Naive thymus-derived CD8-positive, alpha-beta T cell (primary cell): ENCODE measurements around the gene C2orf76. TPM values are rescaled to one million over a fixed set of nuclear protein-coding genes. Genes with fewer than 3 reads are reported as not detected.

Source experiments
- ATAC-seq, 2 donors: fragments of 150-1000 bp; cut with Tn5 transposase in 1 of 2; sonication (Bioruptor Pico), chemical (Tn5 transposase) in 1 of 2; 1 replicate in 1 of 2; 2 replicates in 1 of 2; pipeline ENCODE4 v1.10.0; 2021; ENCODE audit warnings: mild to moderate bottlenecking in 2 of 2, moderate library complexity in 2 of 2
- POLR2A ChIA-PET: fragments of 350-600 bp; sonication (Branson Sonifier 250); formaldehyde crosslinking; loops from one replicate; lab custom pipeline; 2021; ENCODE audit warnings: antibody characterized with exemption; lab: Charles Lee
- DNase-seq, 10 donors: peaks; one replicate each; pipeline versions ENCODE4 v3.0.0 to v3.0.0-alpha.2; 2020 to 2022
- H3K27ac Mint-ChIP-seq, 10 donors: one replicate each; pipeline ENCODE4 v1.8.0; 2020 to 2022; ENCODE audit warnings: mild to moderate bottlenecking in 10 of 10, mixed read lengths in 10 of 10, moderate library complexity in 4 of 10, inconsistent platforms in 1 of 10
- H3K27me3 Mint-ChIP-seq, 5 donors: one replicate each; pipeline ENCODE4 v1.8.0; 2021 to 2022; ENCODE audit warnings: mixed read lengths in 5 of 5
- H3K36me3 Mint-ChIP-seq, 3 donors: one replicate each; pipeline ENCODE4 v1.8.0; 2020 to 2022; ENCODE audit warnings: mixed read lengths in 3 of 3, mild to moderate bottlenecking in 2 of 3, inconsistent platforms in 1 of 3
- H3K4me1 Mint-ChIP-seq, 4 donors: one replicate each; pipeline ENCODE4 v1.8.0; 2021 to 2022; ENCODE audit warnings: mixed read lengths in 4 of 4
- H3K4me3 Mint-ChIP-seq, 10 donors: one replicate each; pipeline ENCODE4 v1.8.0; 2020 to 2022; ENCODE audit warnings: mild to moderate bottlenecking in 10 of 10, mixed read lengths in 10 of 10, moderate library complexity in 6 of 10, inconsistent platforms in 1 of 10
- H3K9me3 Mint-ChIP-seq, 9 donors: one replicate each; pipeline ENCODE4 v1.8.0; 2020 to 2022; ENCODE audit warnings: mixed read lengths in 9 of 9, mild to moderate bottlenecking in 3 of 9, inconsistent platforms in 1 of 9, moderate library complexity in 1 of 9
- polyA plus RNA-seq, 3 donors: library from polyadenylated mRNA; unstranded; fragments of 300-500 nt; fragmentation: Illumina TruSeq; gene quantifications; one replicate each; pipeline ENCODE4 v1.2.3, GENCODE V29; 2021
- total RNA-seq, 8 experiments: library from RNA in 2 of 8; stranded (reverse) in 2 of 8; gene quantifications; one replicate each; pipeline ENCODE4 v1.2.3 and lab custom pipeline; 2021 to 2026

The C2orf76 gene
- total and polyA plus RNA-seq, 5 experiments from 2014 or later: 10.7 to 37.5 (median 16.3) TPM

GRCh38 chr2:119305497-119306195, 61.0 kb downstream of the C2orf76 start:
- H3K4me3 Mint-ChIP-seq: no peak overlapping the region
- ATAC-seq: no peak
- no peaks in the 10 kb centered on the region for H3K9me3 Mint-ChIP-seq
- H3K27me3 Mint-ChIP-seq: no peaks in the 10 kb centered on the region
- peaks cover 0 to 16% (median 7%) of the 10 kb centered on the region in 3 donors for H3K36me3 Mint-ChIP-seq
- no peak overlapping the region for H3K27ac Mint-ChIP-seq
- DNase-seq: no peak
- POLR2A ChIA-PET: no interaction called here
- H3K4me1 Mint-ChIP-seq: no peaks in the 10 kb centered on the region

DNA sequence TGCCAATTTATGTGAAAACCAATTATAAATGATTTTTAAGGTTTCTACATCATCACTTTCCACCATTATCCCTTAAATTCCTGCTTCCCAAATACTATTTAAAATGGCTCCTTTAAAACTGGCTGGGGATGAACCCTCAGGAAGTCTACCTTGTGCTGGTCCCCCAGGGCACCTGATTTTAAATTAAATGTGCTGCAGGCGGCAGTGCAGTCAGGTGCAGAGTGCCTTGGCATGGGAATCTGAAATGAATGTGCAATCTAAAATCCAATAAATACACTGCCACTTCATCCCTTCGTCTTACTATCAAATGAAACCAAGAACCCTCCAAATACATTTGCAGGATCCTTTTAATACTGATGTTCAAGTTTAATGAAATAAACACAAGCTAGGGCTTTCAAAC, 61.8 kb downstream of the C2orf76 start:
- Mint-ChIP-seq H3K9me3 (no peaks in the 10 kb centered on the region), H3K27me3 (no peaks in the 10 kb centered on the region), H3K27ac (no peak overlapping the region), H3K4me3 (no peak overlapping the region), H3K4me1 (no peaks in the 10 kb centered on the region), H3K36me3 (peaks cover 0 to 11% (median 8%) of the 10 kb centered on the region in 3 donors)
- DNase-seq (no peak), ATAC-seq (no peak)
- POLR2A ChIA-PET: no interaction called here

DNA sequence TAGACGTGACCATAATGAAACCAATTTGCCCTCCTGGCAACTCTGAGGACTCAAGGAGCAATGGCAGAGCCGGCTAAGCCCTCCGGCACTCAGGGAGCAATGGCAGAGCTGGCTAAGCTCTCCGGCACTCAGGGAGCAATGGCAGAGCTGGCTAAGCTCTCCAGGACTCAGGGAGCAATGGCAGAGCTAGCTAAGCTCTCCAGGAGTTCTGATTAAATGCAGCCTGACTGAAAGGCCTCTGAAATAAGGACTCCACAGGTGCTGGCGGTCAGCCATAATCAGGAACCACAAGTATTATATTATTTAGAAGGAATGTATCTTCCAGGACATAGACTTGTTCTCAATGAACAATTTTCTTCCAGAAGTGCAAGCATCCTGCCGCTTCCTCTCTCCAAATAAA, 65.2 kb downstream of the C2orf76 start:
- DNase-seq (no peak), ATAC-seq (no peak)
- H3K4me3 Mint-ChIP-seq: no peak overlapping the region
- POLR2A ChIA-PET: no interaction called here
- H3K9me3 Mint-ChIP-seq: no peaks in the 10 kb centered on the region
- H3K27ac Mint-ChIP-seq: no peak overlapping the region
- no peaks in the 10 kb centered on the region for H3K27me3 Mint-ChIP-seq
- peaks cover 0 to 11% (median 9%) of the 10 kb centered on the region in 3 donors for H3K36me3 Mint-ChIP-seq
- no peaks in the 10 kb centered on the region for H3K4me1 Mint-ChIP-seq

- Mint-ChIP-seq H3K9me3 (no peaks in the 10 kb centered on the region), H3K36me3 (peaks cover 0 to 7% (median 0%) of the 10 kb centered on the region in 3 donors), H3K4me3 (no peak overlapping the region), H3K4me1 (peaks cover 0 to 4% (median 1%) of the 10 kb centered on the region in 4 donors), H3K27ac (no peak overlapping the region), H3K27me3 (no peaks in the 10 kb centered on the region)
- ATAC-seq (no peak), DNase-seq (no peak)
- POLR2A ChIA-PET: no interaction called here
These were observed 70.8 kb downstream of the C2orf76 start for GRCh38 chr2:119295688-119296375.

DNA sequence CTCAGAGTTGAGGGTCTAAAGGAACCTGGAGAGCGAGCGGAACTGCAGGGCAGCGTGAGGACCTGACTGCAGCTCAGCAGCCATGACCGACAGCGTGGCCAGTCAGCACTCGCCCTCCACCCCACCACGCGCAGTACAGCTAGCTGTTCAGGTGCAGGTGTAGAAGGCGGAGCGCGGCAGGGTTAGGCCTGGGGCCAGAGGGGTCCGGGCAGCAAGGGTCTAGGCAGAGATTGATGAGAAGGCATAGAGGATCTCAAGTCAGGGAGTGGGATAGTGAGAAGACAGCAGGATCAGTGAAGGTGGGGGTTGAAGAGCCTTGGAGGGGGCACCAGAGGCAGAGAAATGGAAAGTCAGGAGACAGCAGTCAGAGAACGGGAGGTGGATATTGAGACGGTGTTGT, 72.0 kb downstream of the C2orf76 start:
- Mint-ChIP-seq H3K4me1 (peaks cover 0 to 9% (median 1%) of the 10 kb centered on the region in 4 donors), H3K36me3 (peaks cover 0 to 2% (median 0%) of the 10 kb centered on the region in 3 donors), H3K27ac (no peak overlapping the region), H3K27me3 (no peaks in the 10 kb centered on the region), H3K4me3 (no peak overlapping the region), H3K9me3 (no peaks in the 10 kb centered on the region)
- DNase-seq (no peak), ATAC-seq (no peak)
- POLR2A ChIA-PET: no interaction called here

GRCh38 chr2:119293900-119294299, 72.7 kb downstream of the C2orf76 start:
- no peak overlapping the region for H3K4me3 Mint-ChIP-seq
- H3K9me3 Mint-ChIP-seq: no peaks in the 10 kb centered on the region
- H3K27me3 Mint-ChIP-seq: no peaks in the 10 kb centered on the region
- no peak for DNase-seq
- POLR2A ChIA-PET: no interaction called here
- H3K36me3 Mint-ChIP-seq: peaks cover 0 to 1% (median 0%) of the 10 kb centered on the region in 3 donors
- H3K4me1 Mint-ChIP-seq: peaks cover 0 to 10% (median 1%) of the 10 kb centered on the region in 4 donors
- no peak for ATAC-seq
- H3K27ac Mint-ChIP-seq: no peak overlapping the region

DNA sequence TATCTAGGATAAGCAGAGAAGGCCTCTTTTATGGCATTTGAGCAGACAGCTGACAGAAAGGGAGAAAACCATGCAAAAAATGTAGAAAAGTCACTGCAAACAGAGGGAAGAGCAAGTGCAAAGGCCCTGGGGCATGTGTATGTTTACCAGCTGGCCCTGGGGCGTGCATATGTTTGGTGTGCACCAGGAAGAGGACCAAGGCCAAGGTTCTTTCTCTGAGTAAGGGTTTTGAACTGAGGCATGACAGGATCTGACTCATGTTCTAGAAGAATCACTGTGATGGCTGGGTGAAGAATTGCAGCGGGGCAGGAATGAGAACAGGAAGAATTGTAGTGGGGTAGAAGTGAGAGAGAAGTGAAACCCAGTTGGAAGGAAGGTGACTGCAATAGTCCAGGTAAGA, 73.4 kb downstream of the C2orf76 start:
- Mint-ChIP-seq H3K4me3 (no peak overlapping the region), H3K9me3 (no peaks in the 10 kb centered on the region), H3K27me3 (no peaks in the 10 kb centered on the region), H3K27ac (no peak overlapping the region), H3K4me1 (peaks cover 0 to 10% (median 1%) of the 10 kb centered on the region in 4 donors), H3K36me3 (no peaks in the 10 kb centered on the region)
- no peak for ATAC-seq
- POLR2A ChIA-PET: no interaction called here
- no peak for DNase-seq

GRCh38 chr2:119292226-119292625, 74.4 kb downstream of the C2orf76 start:
- DNase-seq: no peak
- Mint-ChIP-seq H3K36me3 (peaks cover 0 to 2% (median 0%) of the 10 kb centered on the region in 3 donors), H3K27ac (no peak overlapping the region), H3K4me3 (no peak overlapping the region), H3K27me3 (no peaks in the 10 kb centered on the region), H3K4me1 (peaks cover 0 to 10% (median 1%) of the 10 kb centered on the region in 4 donors), H3K9me3 (no peaks in the 10 kb centered on the region)
- POLR2A ChIA-PET: no interaction called here
- ATAC-seq: no peak

- POLR2A ChIA-PET: no interaction called here
- Mint-ChIP-seq H3K4me3 (no peak overlapping the region), H3K9me3 (no peaks in the 10 kb centered on the region), H3K4me1 (peaks cover 0 to 10% (median 1%) of the 10 kb centered on the region in 4 donors), H3K27ac (no peak overlapping the region), H3K27me3 (no peaks in the 10 kb centered on the region), H3K36me3 (peaks cover 0 to 2% (median 0%) of the 10 kb centered on the region in 3 donors)
- no peak for DNase-seq
- ATAC-seq: no peak
These were observed 75.0 kb downstream of the C2orf76 start for GRCh38 chr2:119291588-119292167.

- Mint-ChIP-seq H3K4me1 (peaks cover 0 to 10% (median 1%) of the 10 kb centered on the region in 4 donors), H3K36me3 (peaks cover 0 to 9% (median 0%) of the 10 kb centered on the region in 3 donors), H3K9me3 (no peaks in the 10 kb centered on the region), H3K27ac (peak overlapping the region in 1 of 10 donors; percentile 12), H3K4me3 (no peak overlapping the region), H3K27me3 (no peaks in the 10 kb centered on the region)
- POLR2A ChIA-PET: no interaction called here
- ATAC-seq (peak in 1 of 2 donors; percentile 68), DNase-seq (peak in 4 of 10 donors; percentile 32 to 83 (median 68))
These were observed 75.6 kb downstream of the C2orf76 start for GRCh38 chr2:119290859-119291587.

- no peak overlapping the region for H3K4me3 Mint-ChIP-seq
- H3K36me3 Mint-ChIP-seq: peaks cover 0 to 12% (median 0%) of the 10 kb centered on the region in 3 donors
- H3K9me3 Mint-ChIP-seq: no peaks in the 10 kb centered on the region
- peaks cover 0 to 10% (median 1%) of the 10 kb centered on the region in 4 donors for H3K4me1 Mint-ChIP-seq
- H3K27me3 Mint-ChIP-seq: no peaks in the 10 kb centered on the region
- POLR2A ChIA-PET: no interaction called here
- DNase-seq (no peak), ATAC-seq (no peak)
- H3K27ac Mint-ChIP-seq: peak overlapping the region in 1 of 10 donors; percentile 11
These were observed 77.0 kb downstream of the C2orf76 start for GRCh38 chr2:119289642-119290041.

- H3K27me3 Mint-ChIP-seq: no peaks in the 10 kb centered on the region
These were observed 77.5 kb downstream of the C2orf76 start for GRCh38 chr2:119289093-119289492.

More at GRCh38 chr2:119289093-119289492, 77.5 kb downstream of the C2orf76 start:
- no peak for DNase-seq
- H3K36me3 Mint-ChIP-seq: peaks cover 0 to 12% (median 0%) of the 10 kb centered on the region in 3 donors
- H3K9me3 Mint-ChIP-seq: no peaks in the 10 kb centered on the region
- POLR2A ChIA-PET: no interaction called here
- H3K4me1 Mint-ChIP-seq: peaks cover 0 to 10% (median 1%) of the 10 kb centered on the region in 4 donors
- no peak for ATAC-seq
- no peak overlapping the region for H3K4me3 Mint-ChIP-seq
- no peak overlapping the region for H3K27ac Mint-ChIP-seq
